ENCODE results near the gene MRPL28.

Gene MRPL28

DNA sequence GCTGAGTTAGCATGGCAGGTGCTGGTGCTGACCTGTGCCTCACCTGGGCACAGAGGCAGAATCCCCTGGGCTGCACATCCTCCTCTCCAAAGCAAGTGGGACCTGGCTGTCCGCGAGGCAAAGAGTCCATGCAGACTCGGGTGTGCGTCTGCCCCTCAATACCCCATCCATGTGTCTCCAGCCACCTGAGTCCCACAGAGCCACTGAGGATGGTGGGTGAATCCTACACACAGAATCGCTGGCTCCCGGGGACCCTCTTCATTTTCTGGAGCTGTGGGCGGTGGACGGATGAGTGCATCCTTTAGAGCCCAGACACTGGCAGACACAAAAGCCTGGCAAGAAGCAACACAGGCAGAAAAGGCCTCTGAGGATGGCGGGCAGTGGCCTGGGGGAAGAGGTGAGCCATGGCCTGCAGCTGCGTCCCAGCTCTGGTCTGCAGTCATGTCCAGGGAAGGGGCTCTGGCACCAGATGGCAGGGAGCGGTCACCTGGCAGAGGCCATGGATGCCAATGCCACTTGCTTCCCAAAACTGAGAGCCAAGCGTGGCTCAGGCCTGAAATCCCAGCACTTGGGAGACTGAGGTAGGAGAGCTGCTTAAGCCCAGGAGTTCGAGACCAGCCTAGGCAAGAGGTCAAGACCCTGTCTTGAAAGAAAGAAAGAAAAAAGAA lies 47.7 kb downstream of the MRPL28 start:
- no peaks in the 10 kb centered on the region for H3K27me3 ChIP-seq (ENCODE audit: control insufficient read depth, insufficient read depth, low read length)
- no peak overlapping the region for H3K9ac ChIP-seq (ENCODE audit: low read depth, low read length)
- H3K4me1 ChIP-seq (ENCODE audit: control insufficient read depth, insufficient read depth, low read length): no peaks in the 10 kb centered on the region
- peaks cover 9% of the 10 kb centered on the region for H3K36me3 ChIP-seq (ENCODE audit: control insufficient read depth, insufficient read depth, low read length)
- no peaks in the 10 kb centered on the region for H3K9me3 ChIP-seq (ENCODE audit: control insufficient read depth, insufficient read depth, low read length)
- no peak overlapping the region for H3K4me3 ChIP-seq (ENCODE audit: low read depth, low read length)

DNA sequence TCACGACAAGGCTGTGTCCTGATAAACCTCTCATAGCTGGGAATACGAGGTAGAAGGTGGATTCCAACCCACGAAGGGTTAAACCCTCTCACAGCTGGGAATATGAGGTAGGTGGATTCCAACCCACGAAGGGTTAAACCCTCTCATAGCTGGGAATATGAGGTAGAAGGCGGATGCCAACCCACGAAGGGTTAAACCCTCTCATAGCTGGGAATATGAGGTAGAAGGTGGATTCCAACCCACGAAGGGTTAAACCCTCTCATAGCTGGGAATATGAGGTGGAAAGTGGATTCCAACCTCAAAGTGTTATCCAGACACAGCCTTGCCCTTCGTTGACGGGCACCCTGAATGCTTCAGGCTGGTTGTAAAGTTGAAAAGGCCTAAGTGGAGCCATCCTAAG lies 48.8 kb downstream of the MRPL28 start:
- H3K9me3 ChIP-seq (ENCODE audit: control insufficient read depth, insufficient read depth, low read length): no peaks in the 10 kb centered on the region
- no peaks in the 10 kb centered on the region for H3K27me3 ChIP-seq (ENCODE audit: control insufficient read depth, insufficient read depth, low read length)
- no peak overlapping the region for H3K9ac ChIP-seq (ENCODE audit: low read depth, low read length)
- H3K4me1 ChIP-seq (ENCODE audit: control insufficient read depth, insufficient read depth, low read length): no peaks in the 10 kb centered on the region
- peaks cover 12% of the 10 kb centered on the region for H3K36me3 ChIP-seq (ENCODE audit: control insufficient read depth, insufficient read depth, low read length)
- H3K4me3 ChIP-seq (ENCODE audit: low read depth, low read length): no peak overlapping the region

DNA sequence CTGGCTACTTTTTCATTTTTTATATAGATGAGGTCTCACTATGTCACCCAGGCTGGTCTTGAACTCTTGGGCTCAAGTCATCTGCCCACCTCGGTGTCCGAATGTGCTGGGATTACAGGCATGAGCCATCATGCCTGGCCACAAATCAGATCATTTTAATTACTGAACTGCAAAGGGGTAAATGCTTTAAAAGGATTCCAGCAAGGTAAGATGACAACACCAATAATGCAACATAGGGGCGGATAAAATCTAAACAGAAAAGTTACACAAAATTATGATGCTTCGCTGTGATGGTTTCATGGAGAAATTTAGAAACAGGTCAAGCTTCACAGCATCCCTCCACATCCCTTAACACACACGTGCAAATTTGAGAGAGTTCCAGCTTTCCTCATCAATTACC lies 50.1 kb downstream of the MRPL28 start:
- H3K9ac ChIP-seq (ENCODE audit: low read depth, low read length): no peak overlapping the region
- H3K4me3 ChIP-seq (ENCODE audit: low read depth, low read length): no peak overlapping the region
- H3K9me3 ChIP-seq (ENCODE audit: control insufficient read depth, insufficient read depth, low read length): no peaks in the 10 kb centered on the region
- no peaks in the 10 kb centered on the region for H3K4me1 ChIP-seq (ENCODE audit: control insufficient read depth, insufficient read depth, low read length)
- peaks cover 12% of the 10 kb centered on the region for H3K36me3 ChIP-seq (ENCODE audit: control insufficient read depth, insufficient read depth, low read length)
- no peaks in the 10 kb centered on the region for H3K27me3 ChIP-seq (ENCODE audit: control insufficient read depth, insufficient read depth, low read length)

DNA sequence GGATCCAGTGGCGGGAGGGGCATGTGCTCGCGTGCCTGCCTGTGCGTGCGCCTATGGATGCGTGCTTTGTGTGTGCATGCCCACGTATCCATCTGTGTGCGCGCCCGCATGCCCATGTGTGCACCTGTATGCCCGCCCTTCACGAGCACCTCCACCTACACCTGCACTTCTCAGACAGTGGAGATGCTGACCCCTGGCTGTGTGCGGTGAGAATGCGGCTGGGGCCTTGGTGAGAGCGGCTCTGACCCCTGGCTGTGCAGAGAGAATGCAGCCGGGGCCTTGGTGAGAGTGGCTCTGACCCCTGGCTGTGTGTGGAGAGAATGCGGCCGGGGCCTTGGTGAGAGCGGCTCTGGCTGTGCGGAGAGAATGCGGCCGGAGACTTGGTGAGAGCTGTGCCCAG lies 51.7 kb downstream of the MRPL28 start:
- Histone ChIP-seq H3K4me3 (ENCODE audit: low read depth, low read length) (no peak overlapping the region), H3K4me1 (ENCODE audit: control insufficient read depth, insufficient read depth, low read length) (no peaks in the 10 kb centered on the region), H3K9me3 (ENCODE audit: control insufficient read depth, insufficient read depth, low read length) (no peaks in the 10 kb centered on the region), H3K27me3 (ENCODE audit: control insufficient read depth, insufficient read depth, low read length) (no peaks in the 10 kb centered on the region), H3K36me3 (ENCODE audit: control insufficient read depth, insufficient read depth, low read length) (peaks cover 21% of the 10 kb centered on the region), H3K9ac (ENCODE audit: low read depth, low read length) (no peak overlapping the region)

DNA sequence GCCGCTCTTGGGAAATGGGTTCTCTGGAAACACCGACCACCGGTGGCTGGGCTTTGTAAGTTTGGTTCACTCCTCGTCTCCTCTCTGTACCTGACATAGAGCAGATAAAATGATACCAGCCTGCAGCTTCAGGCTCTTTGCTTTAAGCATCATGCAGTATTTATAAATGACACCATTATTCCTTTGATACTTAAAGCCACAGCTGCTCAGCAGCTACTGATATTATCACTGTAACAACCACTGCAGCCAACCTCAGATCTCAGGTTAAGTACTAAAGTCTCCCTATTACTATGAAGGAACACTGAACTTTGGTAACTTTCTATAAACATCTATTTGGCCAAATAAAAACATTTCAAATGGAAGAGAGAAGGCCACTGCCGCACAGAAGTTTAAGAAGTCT lies 52.8 kb downstream of the MRPL28 start:
- H3K4me3 ChIP-seq (ENCODE audit: low read depth, low read length): no peak overlapping the region
- peaks cover 27% of the 10 kb centered on the region for H3K36me3 ChIP-seq (ENCODE audit: control insufficient read depth, insufficient read depth, low read length)
- H3K9ac ChIP-seq (ENCODE audit: low read depth, low read length): no peak overlapping the region

More for the DNA sequence above, 52.8 kb downstream of the MRPL28 start:
- no peaks in the 10 kb centered on the region for H3K9me3 ChIP-seq (ENCODE audit: control insufficient read depth, insufficient read depth, low read length)
- H3K27me3 ChIP-seq (ENCODE audit: control insufficient read depth, insufficient read depth, low read length): no peaks in the 10 kb centered on the region
- no peaks in the 10 kb centered on the region for H3K4me1 ChIP-seq (ENCODE audit: control insufficient read depth, insufficient read depth, low read length)
